HL-60 (cell line): ENCODE data around the gene MAB21L4.

ENCODE experiments used
- DNase-seq, 2 experiments: peaks; one replicate each; pipeline ENCODE4 v3.0.0-alpha.2; 2010 to 2020; ENCODE audit warnings: low read depth in 1 of 2, low spot score in 1 of 2
- H3K27ac ChIP-seq: fragments of 250-450 bp; sonication (Bioruptor Pico); replicated peaks from 2 replicates; pipeline ENCODE4 v1.5.1; 2020; ENCODE audit warnings: mild to moderate bottlenecking, moderate library complexity
- H3K27me3 ChIP-seq: fragments of 250-450 bp; sonication (Bioruptor Pico); 2 replicates; pipeline ENCODE4 v1.5.1; 2021; ENCODE audit warnings: mild to moderate bottlenecking, moderate library complexity; ENCODE audit not compliant: insufficient read depth, poor library complexity, severe bottlenecking
- H3K4me3 ChIP-seq: replicated peaks from 2 replicates; pipeline ENCODE4 v1.5.1; 2011; ENCODE audit warnings: mild to moderate bottlenecking, control low read depth, low read length; ENCODE audit not compliant: insufficient read depth
- CTCF ChIP-seq: IDR thresholded peaks from one replicate; pipeline ENCODE4 v1.5.1; 2011; ENCODE audit warnings: low read length, control low read depth, inconsistent platforms; ENCODE audit not compliant: insufficient read depth
- GABPA ChIP-seq: IDR thresholded peaks from 2 replicates; pipeline ENCODE4 v1.6.1; 2012; ENCODE audit warnings: low read depth
- POLR2AphosphoS5 ChIP-seq: IDR thresholded peaks from 2 replicates; pipeline ENCODE4 v1.6.1; 2012; ENCODE audit warnings: low read depth
- REST ChIP-seq: IDR thresholded peaks from 2 replicates; pipeline ENCODE4 v1.6.1; 2012; ENCODE audit warnings: low read depth; ENCODE audit not compliant: insufficient replicate concordance
- SPI1 ChIP-seq: IDR thresholded peaks from 2 replicates; pipeline ENCODE4 v1.6.1; 2012; ENCODE audit warnings: low read depth, mild to moderate bottlenecking, borderline replicate concordance
- long read RNA-seq: library from polyadenylated mRNA; unstranded; transcript quantifications from one replicate; pipeline ENCODE4 v2.0.0, GENCODE V29; 2020

The MAB21L4 gene
- long read RNA-seq = 0 reads

- Histone ChIP-seq H3K27ac (no peak within 1 kb of the TSS), H3K27me3 (no peaks in the 10 kb centered on the region), H3K4me3 (no peak within 1 kb of the TSS)
- TF ChIP-seq REST (no peak), CTCF (no peak), POLR2AphosphoS5 (no peak), SPI1 (no peak), GABPA (no peak)
- DNase-seq = no peak
Measured at GRCh38 chr2:240895656-240896388, at the start of gene MAB21L4. Gene MAB21L4 (minus strand): TSS chr2:240896156. CDS start chr2:240895997, 159 bp downstream.

- Histone ChIP-seq H3K27me3 (peaks cover 11% of the 10 kb centered on the region), H3K4me3 (no peak overlapping the region)
Measured at GRCh38 chr2:240936106-240936505, 40.1 kb upstream of the MAB21L4 start.

More at GRCh38 chr2:240936106-240936505, 40.1 kb upstream of the MAB21L4 start:
- no peak for DNase-seq
- TF ChIP-seq POLR2AphosphoS5 (no peak), CTCF (no peak), REST (no peak), SPI1 (no peak), GABPA (no peak)
- no peak overlapping the region for H3K27ac ChIP-seq
